A673 (cell line): ENCODE results near the gene MAP7D3. TPM values are rescaled to one million over a fixed set of nuclear protein-coding genes. Genes with fewer than 3 reads are reported as not detected.

Source experiments
- BruUV-seq: library from RNA; stranded (reverse); fragments of 400-500 nt; replicated peaks from 2 replicates; lab custom pipeline; 2021; lab: Mats Ljungman, UMichigan
- CTCF ChIA-PET: fragments of 300-600 bp; sonication (Branson Sonifier 250); formaldehyde crosslinking; loops from one replicate; lab custom pipeline; 2022; ENCODE audit warnings: antibody characterized with exemption; lab: Charles Lee
- POLR2A ChIA-PET: fragments of 300-600 bp; sonication (Branson Sonifier 250); formaldehyde crosslinking; loops from one replicate; lab custom pipeline; 2022; ENCODE audit warnings: antibody characterized with exemption; ENCODE audit not compliant: low non-redundant PET; lab: Charles Lee
- DNase-seq: peaks from one replicate; pipeline ENCODE4 v3.0.0-alpha.2; 2015; ENCODE audit warnings: low spot score
- H3K27ac ChIP-seq: fragments of 200-600 bp; sonication (generic); 2 replicates; pipeline ENCODE4 v1.5.1; 2016; ENCODE audit warnings: mixed run types, low read depth, mild to moderate bottlenecking, mixed read lengths, antibody characterized with exemption, low read length; ENCODE audit not compliant: poor library complexity, severe bottlenecking
- H3K27me3 ChIP-seq: fragments of 200-600 bp; sonication (generic); replicated peaks from 2 replicates; pipeline ENCODE4 v1.6.1; 2017; ENCODE audit warnings: mixed run types, low read depth, mild to moderate bottlenecking, mixed read lengths, antibody characterized with exemption, low read length; ENCODE audit not compliant: insufficient read depth, poor library complexity
- H3K36me3 ChIP-seq: fragments of 200-600 bp; sonication (generic); 2 replicates; pipeline ENCODE4 v1.6.1; 2016; ENCODE audit warnings: mixed run types, mild to moderate bottlenecking, mixed read lengths, antibody characterized with exemption, low read length; ENCODE audit not compliant: insufficient read depth, poor library complexity, severe bottlenecking
- H3K4me1 ChIP-seq: fragments of 200-600 bp; sonication (generic); 2 replicates; pipeline ENCODE4 v1.6.1; 2017; ENCODE audit warnings: mixed run types, mild to moderate bottlenecking, mixed read lengths, antibody characterized with exemption, low read length; ENCODE audit not compliant: insufficient read depth, poor library complexity, severe bottlenecking
- H3K4me3 ChIP-seq: fragments of 200-600 bp; sonication (generic); 2 replicates; pipeline ENCODE4 v1.5.1; 2016; ENCODE audit warnings: low read depth, mixed run types, mild to moderate bottlenecking, mixed read lengths, low read length; ENCODE audit not compliant: poor library complexity, severe bottlenecking
- H3K9me3 ChIP-seq: fragments of 200-600 bp; sonication (generic); 2 replicates; pipeline ENCODE4 v1.6.1; 2016; ENCODE audit warnings: mixed run types, low read depth, mild to moderate bottlenecking, mixed read lengths, antibody characterized with exemption, low read length; ENCODE audit not compliant: poor library complexity, severe bottlenecking
- EZH2 ChIP-seq: fragments of 200-600 bp; sonication (generic); IDR thresholded peaks from 2 replicates; pipeline ENCODE4 v1.6.1; 2017; ENCODE audit warnings: borderline replicate concordance, low read depth, mild to moderate bottlenecking, mixed read lengths, antibody characterized with exemption, low read length; ENCODE audit not compliant: poor library complexity, severe bottlenecking
- intact Hi-C: fragments of 100-400 bp; cut with micrococcal nuclease; formaldehyde crosslinking; loops from one replicate; pipeline ENCODE4 v1.10.0; 2022; ENCODE audit not compliant: unreplicated experiment
- total RNA-seq: library from RNA; stranded (reverse); gene quantifications from 2 replicates; pipeline ENCODE4 v1.2.3, GENCODE V29; 2021
- TF ChIP-seq, protein P1 (sequence below): fragments of 300-800, 200-600 bp; sonication (generic); conservative IDR thresholded peaks from 2 replicates; pipeline ENCODE4 v1.5.1; 2017; ENCODE audit warnings: low read depth, mild to moderate bottlenecking, antibody characterized with exemption, low read length, moderate library complexity, mixed read lengths

Gene MAP7D3
- total RNA-seq, 1 experiment from 2014 or later = 12.9 TPM

DNA sequence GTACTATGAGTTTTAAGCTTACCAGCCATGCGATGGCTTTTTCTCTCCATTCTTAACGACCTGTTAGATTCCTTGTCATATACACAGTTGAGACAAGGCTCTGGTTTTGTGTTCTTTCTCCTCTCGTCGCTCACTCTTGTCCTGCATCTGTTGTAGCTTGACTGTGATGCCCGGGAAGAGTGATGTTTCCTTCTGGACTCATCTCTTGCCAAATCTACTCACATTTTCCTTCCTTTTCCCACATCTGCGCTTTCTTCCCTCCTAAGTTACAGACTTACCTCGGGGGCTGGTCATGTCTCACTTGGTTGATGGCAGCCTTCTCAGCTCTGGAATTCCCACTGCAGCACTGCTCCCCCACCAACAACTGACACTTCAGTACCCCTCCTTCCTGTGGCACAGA, 4.8 kb upstream of the MAP7D3 start:
- H3K27me3 ChIP-seq = no peaks in the 10 kb centered on the region
- H3K9me3 ChIP-seq = no peaks in the 10 kb centered on the region
- intact Hi-C loops = no loop called here
- H3K27ac ChIP-seq = no peak overlapping the region
- TF ChIP-seq EZH2 = no peak
- ChIA-PET CTCF (no interaction called here), POLR2A (no interaction called here)
- H3K36me3 ChIP-seq = no peaks in the 10 kb centered on the region
- no TSS peak for BruUV-seq
- H3K4me1 ChIP-seq = no peaks in the 10 kb centered on the region
- no peak overlapping the region for H3K4me3 ChIP-seq
- no peak for DNase-seq

DNA sequence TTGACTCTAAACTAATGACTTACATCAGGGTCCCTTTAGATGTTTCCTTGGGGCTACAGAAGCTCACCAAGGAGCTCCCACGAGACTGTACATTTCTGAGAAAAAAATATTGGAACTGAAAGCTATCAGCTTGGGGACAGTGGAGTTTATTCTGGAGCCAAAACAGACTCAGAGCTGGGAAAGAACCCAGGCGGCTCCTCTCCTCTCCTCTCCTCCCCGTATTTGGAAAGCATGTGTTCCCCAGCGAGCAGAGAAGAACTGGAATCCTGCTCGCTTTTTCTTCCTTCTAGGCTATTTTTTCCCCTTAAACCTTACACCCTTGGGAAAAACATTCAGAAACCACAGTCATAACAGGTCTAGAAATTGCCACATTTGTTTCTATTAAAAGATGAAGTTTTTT, 4.3 kb upstream of the MAP7D3 start:
- Histone ChIP-seq H3K27me3 (no peaks in the 10 kb centered on the region), H3K27ac (no peak overlapping the region), H3K4me3 (no peak overlapping the region), H3K9me3 (no peaks in the 10 kb centered on the region), H3K36me3 (no peaks in the 10 kb centered on the region), H3K4me1 (no peaks in the 10 kb centered on the region)
- BruUV-seq = no TSS peak
- POLR2A ChIA-PET = no interaction called here
- CTCF ChIA-PET = no interaction called here
- intact Hi-C loops = no loop called here
- TF ChIP-seq, protein P1, sequence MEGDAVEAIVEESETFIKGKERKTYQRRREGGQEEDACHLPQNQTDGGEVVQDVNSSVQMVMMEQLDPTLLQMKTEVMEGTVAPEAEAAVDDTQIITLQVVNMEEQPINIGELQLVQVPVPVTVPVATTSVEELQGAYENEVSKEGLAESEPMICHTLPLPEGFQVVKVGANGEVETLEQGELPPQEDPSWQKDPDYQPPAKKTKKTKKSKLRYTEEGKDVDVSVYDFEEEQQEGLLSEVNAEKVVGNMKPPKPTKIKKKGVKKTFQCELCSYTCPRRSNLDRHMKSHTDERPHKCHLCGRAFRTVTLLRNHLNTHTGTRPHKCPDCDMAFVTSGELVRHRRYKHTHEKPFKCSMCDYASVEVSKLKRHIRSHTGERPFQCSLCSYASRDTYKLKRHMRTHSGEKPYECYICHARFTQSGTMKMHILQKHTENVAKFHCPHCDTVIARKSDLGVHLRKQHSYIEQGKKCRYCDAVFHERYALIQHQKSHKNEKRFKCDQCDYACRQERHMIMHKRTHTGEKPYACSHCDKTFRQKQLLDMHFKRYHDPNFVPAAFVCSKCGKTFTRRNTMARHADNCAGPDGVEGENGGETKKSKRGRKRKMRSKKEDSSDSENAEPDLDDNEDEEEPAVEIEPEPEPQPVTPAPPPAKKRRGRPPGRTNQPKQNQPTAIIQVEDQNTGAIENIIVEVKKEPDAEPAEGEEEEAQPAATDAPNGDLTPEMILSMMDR = no peak
- no peak for TF ChIP-seq EZH2
- DNase-seq = no peak

DNA sequence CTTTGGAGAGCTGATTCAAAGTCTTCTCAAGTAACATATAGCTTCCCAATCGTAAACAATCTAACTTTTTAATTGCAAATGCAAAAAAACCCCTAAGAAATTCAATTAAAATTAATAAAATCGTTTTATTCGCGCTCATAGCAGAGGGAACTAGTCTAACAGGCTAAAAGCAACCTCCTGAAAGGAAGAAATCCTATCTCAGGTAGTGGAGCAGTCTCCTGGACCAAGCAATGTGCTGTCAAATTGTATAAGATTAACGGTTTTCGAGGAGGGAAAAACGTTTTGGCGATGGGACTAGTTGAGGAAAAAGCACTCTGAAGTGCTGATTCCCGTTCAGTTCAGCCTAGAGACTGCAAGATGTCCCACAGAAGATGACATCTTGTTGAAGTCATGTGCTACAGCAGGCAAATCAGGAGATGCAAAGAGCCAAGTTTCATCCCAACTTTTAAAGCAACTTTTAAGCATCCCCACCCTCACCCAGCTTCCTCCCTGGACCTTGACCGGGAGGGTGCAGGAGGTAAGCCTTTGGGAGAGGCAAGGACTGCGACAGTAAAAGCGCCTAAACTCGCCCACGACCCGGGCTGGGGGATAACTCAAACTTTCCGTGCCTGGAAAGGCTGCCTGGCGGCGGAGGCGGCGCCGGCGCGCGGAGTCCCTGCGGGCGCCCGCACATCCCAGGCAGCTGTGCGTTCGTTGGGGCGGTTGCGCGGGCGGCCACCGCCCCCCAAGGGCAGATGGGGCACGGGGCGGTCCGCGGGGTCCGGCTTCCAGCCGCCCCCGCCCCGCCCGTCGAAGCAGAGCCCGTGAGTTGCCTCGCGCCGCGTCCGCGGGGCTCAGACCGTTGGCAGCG, 784 bp downstream of the MAP7D3 start:
- POLR2A ChIA-PET = no interaction called here

More for the DNA sequence above, 784 bp downstream of the MAP7D3 start:
- no peaks in the 10 kb centered on the region for H3K4me1 ChIP-seq
- no peak overlapping the region for H3K27ac ChIP-seq
- no peaks in the 10 kb centered on the region for H3K36me3 ChIP-seq
- no peaks in the 10 kb centered on the region for H3K9me3 ChIP-seq
- H3K4me3 ChIP-seq = peak overlapping the region; percentile 74
- no peaks in the 10 kb centered on the region for H3K27me3 ChIP-seq
- no TSS peak for BruUV-seq
- CTCF ChIA-PET = no interaction called here
- intact Hi-C loops = no loop called here
- DNase-seq = peak; percentile 10
- TF ChIP-seq, protein P1 = no peak
- TF ChIP-seq EZH2 = no peak
